ENCODE results near the gene LPP.

Gene LPP

DNA sequence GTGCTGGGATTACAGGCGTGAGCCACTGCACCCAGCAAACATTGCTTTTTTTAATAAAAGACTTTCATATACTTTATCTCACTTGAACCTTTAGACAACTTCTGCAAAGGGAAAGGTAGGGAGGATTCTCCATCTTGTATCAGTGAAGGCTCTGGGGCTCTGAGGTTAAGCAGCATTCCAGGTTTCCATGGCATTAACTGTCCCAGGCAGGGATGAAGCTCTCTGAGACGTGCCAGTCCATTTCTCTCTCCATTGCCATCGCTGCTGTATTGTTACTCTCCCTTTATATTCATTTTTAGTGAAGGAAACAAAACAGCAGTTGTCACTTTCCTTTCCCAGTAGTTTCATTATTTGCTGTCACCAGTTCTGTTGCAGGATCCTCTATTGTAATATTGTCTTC lies 342.4 kb downstream of the LPP start:
- H3K27ac ChIP-seq = no peak overlapping the region; the same call in 1 of the 2 replicates
- H3K4me3 ChIP-seq = no peak overlapping the region
- no peaks in the 10 kb centered on the region for H3K9me3 ChIP-seq (ENCODE audit: low read depth, low read length)
- H3K9ac ChIP-seq (ENCODE audit: insufficient read length) = no peak overlapping the region
- DNase-seq (ENCODE audit: low read depth, low spot score) = no peak
- TF ChIP-seq FOXP2 (optimal IDR thresholded peaks at IDR 0.05; ENCODE audit: control extremely low read depth, extremely low read length, insufficient read depth) (no peak), EZH2 (IDR thresholded peaks at IDR 0.05) (no peak), POLR2AphosphoS5 (IDR thresholded peaks at IDR 0.05; ENCODE audit: borderline replicate concordance, low read depth, low read length) (no peak)
- no peaks in the 10 kb centered on the region for H3K36me3 ChIP-seq (ENCODE audit: insufficient read depth, low read length)

DNA sequence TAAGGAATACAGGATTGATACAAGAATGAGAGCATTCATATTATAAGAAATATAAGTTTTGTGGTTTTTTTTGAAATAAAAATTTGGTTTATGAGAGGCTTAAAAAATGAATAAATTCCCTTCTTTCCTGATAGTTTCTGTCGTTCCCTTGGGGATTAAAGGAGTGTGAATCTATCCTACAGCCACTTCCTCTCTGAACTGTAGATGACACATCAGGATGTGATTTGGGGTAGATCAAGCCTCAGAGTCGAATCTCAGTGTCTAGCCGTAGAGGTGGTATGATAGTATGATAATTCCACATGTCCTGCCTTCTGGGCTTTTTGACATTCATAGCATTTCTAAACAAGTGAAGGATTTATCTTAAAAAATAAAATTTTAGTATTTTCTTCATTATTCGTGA lies 343.1 kb downstream of the LPP start:
- TF ChIP-seq FOXP2 (optimal IDR thresholded peaks at IDR 0.05; ENCODE audit: control extremely low read depth, extremely low read length, insufficient read depth) = no peak
- no peak for TF ChIP-seq EZH2 (IDR thresholded peaks at IDR 0.05)
- TF ChIP-seq POLR2AphosphoS5 (IDR thresholded peaks at IDR 0.05; ENCODE audit: borderline replicate concordance, low read depth, low read length) = no peak
- no peaks in the 10 kb centered on the region for H3K9me3 ChIP-seq (ENCODE audit: low read depth, low read length)
- no peaks in the 10 kb centered on the region for H3K36me3 ChIP-seq (ENCODE audit: insufficient read depth, low read length)
- no peak overlapping the region for H3K9ac ChIP-seq (ENCODE audit: insufficient read length)
- no peak for DNase-seq (ENCODE audit: low read depth, low spot score)
- H3K27ac ChIP-seq = no peak overlapping the region
- no peak overlapping the region for H3K4me3 ChIP-seq

- Histone ChIP-seq H3K9ac (ENCODE audit: insufficient read length) (no peak overlapping the region), H3K4me3 (no peak overlapping the region), H3K27ac (no peak overlapping the region), H3K36me3 (ENCODE audit: insufficient read depth, low read length) (no peaks in the 10 kb centered on the region), H3K9me3 (ENCODE audit: low read depth, low read length) (0 out of 2 replicates have a peak, but pooled peaks cover 10% of the 10 kb centered on the region)
- no peak for DNase-seq (ENCODE audit: low read depth, low spot score)
- no peak for TF ChIP-seq FOXP2 (optimal IDR thresholded peaks at IDR 0.05; ENCODE audit: control extremely low read depth, extremely low read length, insufficient read depth)
- TF ChIP-seq EZH2 (IDR thresholded peaks at IDR 0.05) = no peak
- no peak for TF ChIP-seq POLR2AphosphoS5 (IDR thresholded peaks at IDR 0.05; ENCODE audit: borderline replicate concordance, low read depth, low read length)
Measured at GRCh38 chr3:188503647-188504046, 349.7 kb downstream of the LPP start.

DNA sequence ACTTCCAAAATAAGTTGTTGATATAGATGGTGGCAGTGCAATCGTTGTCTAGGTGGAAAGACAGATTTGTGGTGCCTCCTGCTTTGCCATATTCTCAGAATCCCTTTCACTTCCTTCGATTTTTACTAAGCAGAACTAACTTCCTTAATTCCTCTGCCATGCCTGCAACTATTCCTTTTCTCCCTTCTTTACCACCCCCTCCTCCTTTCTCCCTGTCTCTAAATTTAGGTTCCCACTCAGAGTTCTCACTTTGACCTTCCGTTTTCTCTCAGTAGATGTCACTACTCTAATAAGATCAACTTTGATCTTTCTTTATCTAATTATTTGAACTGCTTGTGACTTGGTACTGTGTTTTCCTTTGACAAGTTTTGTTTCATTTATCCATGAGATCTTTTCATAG lies 351.2 kb downstream of the LPP start:
- TF ChIP-seq EZH2 (IDR thresholded peaks at IDR 0.05) (no peak), POLR2AphosphoS5 (IDR thresholded peaks at IDR 0.05; ENCODE audit: borderline replicate concordance, low read depth, low read length) (no peak), FOXP2 (optimal IDR thresholded peaks at IDR 0.05; ENCODE audit: control extremely low read depth, extremely low read length, insufficient read depth) (no peak)
- Histone ChIP-seq H3K36me3 (ENCODE audit: insufficient read depth, low read length) (no peaks in the 10 kb centered on the region), H3K9ac (ENCODE audit: insufficient read length) (no peak overlapping the region), H3K4me3 (no peak overlapping the region), H3K9me3 (ENCODE audit: low read depth, low read length) (0 out of 2 replicates have a peak, but pooled peaks cover 10% of the 10 kb centered on the region), H3K27ac (no peak overlapping the region)
- DNase-seq (ENCODE audit: low read depth, low spot score) = no peak

DNA sequence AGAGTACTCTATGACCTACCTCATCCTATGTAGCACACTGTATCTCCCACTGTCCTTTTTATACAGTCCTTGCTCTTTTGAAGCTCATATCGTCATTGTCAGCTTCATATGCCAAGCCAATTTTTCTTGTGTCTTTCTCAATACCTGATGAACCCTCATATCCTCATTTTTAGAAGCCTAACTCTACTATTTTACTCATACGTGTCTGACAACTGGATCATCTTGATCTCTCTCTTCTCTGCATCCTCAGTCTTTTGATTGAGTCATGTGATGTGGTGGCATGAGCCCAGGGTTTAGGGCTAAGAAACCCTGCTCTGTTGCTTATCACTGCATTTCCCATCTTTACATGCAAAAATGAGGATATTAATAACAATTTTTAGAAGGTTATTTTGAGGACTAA lies 352.0 kb downstream of the LPP start:
- Histone ChIP-seq H3K36me3 (ENCODE audit: insufficient read depth, low read length) (no peaks in the 10 kb centered on the region), H3K4me3 (no peak overlapping the region), H3K27ac (no peak overlapping the region), H3K9ac (ENCODE audit: insufficient read length) (no peak overlapping the region), H3K9me3 (ENCODE audit: low read depth, low read length) (0 out of 2 replicates have a peak, but pooled peaks cover 10% of the 10 kb centered on the region)
- DNase-seq (ENCODE audit: low read depth, low spot score) = no peak
- no peak for TF ChIP-seq POLR2AphosphoS5 (IDR thresholded peaks at IDR 0.05; ENCODE audit: borderline replicate concordance, low read depth, low read length)
- TF ChIP-seq FOXP2 (optimal IDR thresholded peaks at IDR 0.05; ENCODE audit: control extremely low read depth, extremely low read length, insufficient read depth) = no peak
- no peak for TF ChIP-seq EZH2 (IDR thresholded peaks at IDR 0.05)

DNA sequence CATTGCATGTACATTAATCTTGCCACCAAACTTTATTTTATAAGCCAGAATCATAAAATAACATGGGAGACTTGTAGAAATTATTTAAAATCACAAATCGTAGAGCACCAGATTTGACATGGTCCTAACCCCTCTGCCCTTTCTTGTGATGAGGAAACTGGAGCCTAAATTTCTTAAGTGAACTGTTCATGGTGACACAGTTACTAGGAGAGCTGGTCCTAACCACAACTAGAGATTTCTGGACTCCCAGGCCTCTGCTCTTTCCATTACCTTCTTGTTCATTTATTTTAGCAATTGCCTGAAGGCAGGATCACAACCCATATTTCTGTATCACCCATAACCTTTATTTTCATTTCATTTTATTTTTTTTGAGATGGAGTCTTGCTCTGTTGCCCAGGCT lies 352.5 kb downstream of the LPP start:
- H3K36me3 ChIP-seq (ENCODE audit: insufficient read depth, low read length) = no peaks in the 10 kb centered on the region
- H3K4me3 ChIP-seq = no peak overlapping the region
- H3K27ac ChIP-seq = no peak overlapping the region; the same call in 1 of the 2 replicates
- TF ChIP-seq POLR2AphosphoS5 (IDR thresholded peaks at IDR 0.05; ENCODE audit: borderline replicate concordance, low read depth, low read length) (no peak), EZH2 (IDR thresholded peaks at IDR 0.05) (no peak), FOXP2 (optimal IDR thresholded peaks at IDR 0.05; ENCODE audit: control extremely low read depth, extremely low read length, insufficient read depth) (no peak)
- no peak overlapping the region for H3K9ac ChIP-seq (ENCODE audit: insufficient read length)
- H3K9me3 ChIP-seq (ENCODE audit: low read depth, low read length) = 0 out of 2 replicates have a peak, but pooled peaks cover 10% of the 10 kb centered on the region
- no peak for DNase-seq (ENCODE audit: low read depth, low spot score)

GRCh38 chr3:188507244-188507720 lies 353.3 kb downstream of the LPP start:
- peak; percentile 92 for DNase-seq (ENCODE audit: low read depth, low spot score)
- TF ChIP-seq POLR2AphosphoS5 (IDR thresholded peaks at IDR 0.05; ENCODE audit: borderline replicate concordance, low read depth, low read length) (peak; percentile 45), EZH2 (IDR thresholded peaks at IDR 0.05) (no peak), FOXP2 (optimal IDR thresholded peaks at IDR 0.05; ENCODE audit: control extremely low read depth, extremely low read length, insufficient read depth) (peak; percentile 59)
- Histone ChIP-seq H3K4me3 (peak overlapping the region; percentile 62), H3K27ac (peak overlapping the region; percentile 91), H3K36me3 (ENCODE audit: insufficient read depth, low read length) (no peaks in the 10 kb centered on the region), H3K9me3 (ENCODE audit: low read depth, low read length) (0 out of 2 replicates have a peak, but pooled peaks cover 10% of the 10 kb centered on the region), H3K9ac (ENCODE audit: insufficient read length) (peak overlapping the region; percentile 5)

- peak overlapping the region; percentile 62 for H3K4me3 ChIP-seq
- H3K36me3 ChIP-seq (ENCODE audit: insufficient read depth, low read length) = no peaks in the 10 kb centered on the region
- peak overlapping the region; percentile 91 for H3K27ac ChIP-seq
- no peak for TF ChIP-seq POLR2AphosphoS5 (IDR thresholded peaks at IDR 0.05; ENCODE audit: borderline replicate concordance, low read depth, low read length)
- no peak for TF ChIP-seq FOXP2 (optimal IDR thresholded peaks at IDR 0.05; ENCODE audit: control extremely low read depth, extremely low read length, insufficient read depth)
- no peak for TF ChIP-seq EZH2 (IDR thresholded peaks at IDR 0.05)
- peak overlapping the region; percentile 24 for H3K9ac ChIP-seq (ENCODE audit: insufficient read length)
- DNase-seq (ENCODE audit: low read depth, low spot score) = no peak
- H3K9me3 ChIP-seq (ENCODE audit: low read depth, low read length) = 0 out of 2 replicates have a peak, but pooled peaks cover 8% of the 10 kb centered on the region
Measured at GRCh38 chr3:188508454-188508853, 354.5 kb downstream of the LPP start.

DNA sequence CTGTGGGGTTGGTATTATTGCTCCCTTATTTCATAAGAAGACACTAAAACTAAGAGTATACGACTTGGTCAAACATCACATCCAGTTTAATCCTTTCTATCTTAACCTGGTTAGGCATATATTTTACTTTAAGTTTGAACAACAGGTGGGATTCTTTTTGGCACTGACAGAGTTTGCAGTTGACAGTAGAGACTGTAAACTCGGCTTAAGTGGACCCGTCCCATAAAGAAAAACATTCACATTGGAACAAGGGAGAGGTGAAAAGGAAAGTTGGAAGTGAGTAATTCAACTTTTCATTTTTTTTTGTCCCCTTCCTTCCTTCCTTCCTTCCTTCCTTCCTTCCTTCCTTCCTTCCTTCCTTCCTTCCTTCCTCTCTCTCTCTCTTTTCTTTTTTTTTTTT lies 355.4 kb downstream of the LPP start:
- TF ChIP-seq EZH2 (IDR thresholded peaks at IDR 0.05) (no peak), FOXP2 (optimal IDR thresholded peaks at IDR 0.05; ENCODE audit: control extremely low read depth, extremely low read length, insufficient read depth) (no peak), POLR2AphosphoS5 (IDR thresholded peaks at IDR 0.05; ENCODE audit: borderline replicate concordance, low read depth, low read length) (peak; percentile 12; the same call in 1 of the 2 replicates)
- peak; percentile 87 for DNase-seq (ENCODE audit: low read depth, low spot score)
- peak overlapping the region; percentile 62; the same call in 1 of the 2 replicates for H3K4me3 ChIP-seq

More for the DNA sequence above, 355.4 kb downstream of the LPP start:
- Histone ChIP-seq H3K27ac (peak overlapping the region; percentile 91), H3K9me3 (ENCODE audit: low read depth, low read length) (no peaks in the 10 kb centered on the region), H3K36me3 (ENCODE audit: insufficient read depth, low read length) (no peaks in the 10 kb centered on the region), H3K9ac (ENCODE audit: insufficient read length) (peak overlapping the region; percentile 8)

Measured in SK-N-MC (cell line).